HG02642 (cell line): Measurements from ENCODE around the gene RALGDS.

Experiments
- ATAC-seq: cut with Tn5 transposase; IDR thresholded peaks from one replicate; pipeline ENCODE4 v1.9.1; 2021; ENCODE audit warnings: mild to moderate bottlenecking; ENCODE audit not compliant: unreplicated experiment, poor library complexity

RALGDS gene

DNA sequence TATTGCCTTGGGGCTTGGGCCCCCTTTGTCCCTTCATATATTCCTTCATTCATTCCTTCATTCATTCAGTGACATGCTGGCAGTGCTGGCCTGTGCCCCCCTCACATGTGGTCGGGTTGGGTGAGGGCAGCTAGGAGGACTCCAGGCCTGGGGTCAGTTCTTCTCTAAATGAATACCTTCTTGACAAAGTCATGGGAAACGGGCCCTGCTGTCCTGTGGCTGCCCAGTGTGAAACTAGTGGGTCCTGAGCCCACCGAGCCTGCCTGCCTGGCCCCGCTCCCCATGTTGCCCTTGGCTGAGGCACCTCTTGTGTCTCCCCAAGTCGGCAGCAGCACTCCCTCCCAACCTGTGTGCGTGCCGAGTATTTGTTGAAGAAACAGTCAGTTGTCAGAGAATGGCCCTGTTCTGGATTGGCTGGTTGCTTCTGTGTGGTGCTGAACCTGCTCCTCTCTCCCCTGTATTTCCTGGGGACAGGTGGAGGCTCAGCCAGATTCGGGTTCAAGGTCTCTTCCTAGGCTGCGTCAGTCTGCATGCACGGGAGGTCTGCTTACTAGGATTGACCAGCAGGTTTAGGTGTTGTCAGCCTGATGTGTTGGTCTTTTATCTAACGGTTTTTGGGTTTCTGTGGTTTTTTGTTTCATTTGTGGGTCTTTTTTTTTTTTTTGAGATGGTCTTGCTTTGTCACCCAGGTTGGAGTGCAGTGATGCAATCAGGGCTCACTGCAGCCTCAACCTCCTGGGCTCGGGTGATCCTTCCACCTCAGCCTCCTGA, 62.3 kb downstream of the RALGDS start:
- ATAC-seq: no peak

DNA sequence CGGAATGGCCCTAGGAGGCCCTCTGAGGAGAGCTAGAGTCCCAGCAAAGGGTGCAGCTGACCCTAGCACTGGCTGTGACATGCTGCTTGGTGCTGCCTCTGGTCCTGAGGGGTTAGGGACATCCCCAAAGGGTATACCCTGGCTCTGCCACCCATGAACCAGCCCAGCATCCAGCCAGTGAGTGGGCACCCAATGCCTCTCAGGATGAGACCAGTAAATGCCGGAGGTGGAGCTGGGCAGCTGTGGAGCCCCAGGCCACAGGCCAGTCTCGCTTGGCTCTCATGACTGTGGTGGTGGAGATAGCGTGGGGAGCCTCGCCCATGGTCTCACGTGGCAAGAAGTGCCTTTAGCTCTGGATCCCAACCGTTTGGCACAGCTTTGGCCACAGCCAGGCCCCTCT, 63.0 kb downstream of the RALGDS start:
- ATAC-seq: no peak

DNA sequence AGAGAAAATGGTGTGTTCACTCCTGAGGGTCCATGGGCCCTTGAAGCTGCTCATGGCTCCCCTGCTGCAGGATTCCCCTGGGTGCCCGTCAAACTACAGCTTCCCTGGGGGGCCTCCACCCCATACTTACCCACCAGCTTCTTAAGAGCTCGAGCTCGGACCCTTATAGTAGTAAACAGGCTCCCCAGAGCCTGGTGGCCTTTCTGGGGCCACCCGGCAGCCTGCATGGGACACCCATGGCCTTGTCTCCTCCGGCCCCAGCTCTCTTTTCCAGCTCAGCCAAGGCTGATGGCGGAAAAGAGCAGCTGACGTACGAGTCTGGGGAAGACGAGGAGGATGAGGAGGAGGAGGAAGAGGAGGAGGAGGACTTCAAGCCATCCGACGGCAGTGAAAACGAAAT, 63.5 kb downstream of the RALGDS start:
- ATAC-seq: no peak

DNA sequence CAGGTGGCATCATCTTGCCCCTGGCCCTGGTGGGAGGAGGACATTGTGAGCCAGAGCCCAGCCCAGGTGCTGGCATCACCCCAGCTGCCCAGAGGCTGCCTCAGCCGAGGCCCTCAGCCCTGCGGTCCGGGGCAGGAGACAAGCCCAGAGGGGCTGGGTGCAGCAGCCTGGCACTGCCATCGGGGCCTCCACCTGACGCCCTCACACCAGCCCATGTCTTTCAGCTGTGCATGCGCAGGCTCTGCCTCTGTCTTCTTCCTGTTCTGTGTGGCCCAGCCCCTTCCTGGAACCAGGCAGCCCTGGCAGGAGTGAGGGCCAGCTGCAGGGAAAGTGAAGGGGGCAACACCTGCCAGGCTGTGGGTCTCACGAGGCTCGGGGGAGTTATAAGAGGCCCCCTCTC, 64.0 kb downstream of the RALGDS start:
- no peak for ATAC-seq

DNA sequence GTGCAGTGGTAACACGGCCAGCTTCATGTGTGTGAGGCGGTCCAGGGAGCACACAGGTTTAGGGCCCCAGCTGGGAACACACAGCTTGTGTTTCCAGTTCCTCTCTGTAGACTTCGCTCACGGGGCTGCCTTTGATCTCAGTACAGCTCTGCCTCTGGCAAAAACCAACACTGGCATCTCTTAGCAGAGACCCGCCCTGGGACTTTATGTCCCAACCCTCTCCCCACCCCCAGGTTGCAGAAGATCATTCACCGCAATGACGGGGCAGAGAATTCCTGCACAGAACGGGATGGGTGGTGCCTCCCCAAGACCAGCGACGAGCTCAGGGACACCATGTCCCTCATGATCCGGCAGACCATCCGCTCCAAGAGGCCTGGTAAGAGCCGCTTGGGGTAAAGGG, 64.5 kb downstream of the RALGDS start:
- no peak for ATAC-seq

DNA sequence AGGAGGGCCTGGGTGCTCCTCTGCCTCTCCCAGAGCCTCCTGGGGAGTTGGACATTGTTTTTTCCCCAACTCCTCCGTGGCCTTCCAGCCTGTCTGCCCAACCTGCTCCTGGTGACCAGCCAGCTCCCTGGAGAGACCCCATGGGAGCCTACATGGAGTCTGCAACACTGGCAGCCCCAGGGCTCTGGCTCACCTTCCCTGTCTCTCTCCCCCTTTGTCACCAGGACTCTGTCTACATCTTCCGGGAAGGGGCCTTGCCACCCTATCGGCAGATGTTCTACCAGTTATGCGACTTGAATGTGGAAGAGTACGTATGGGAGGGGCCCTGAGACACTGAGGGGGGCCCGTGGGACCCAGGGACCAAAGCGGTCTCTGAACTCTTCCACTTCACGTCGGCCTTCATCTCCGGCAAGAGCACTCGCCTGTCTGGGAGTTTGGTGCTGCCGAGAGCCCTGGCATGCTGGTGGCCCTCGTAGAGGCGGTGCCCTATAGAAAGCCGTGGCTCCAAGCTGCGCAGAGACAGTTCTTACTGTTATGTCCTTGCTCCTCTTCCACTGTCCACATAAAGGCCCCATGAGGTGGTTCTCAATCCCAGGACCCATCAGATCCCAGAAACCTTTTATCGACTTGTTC, 65.1 kb downstream of the RALGDS start:
- ATAC-seq: no peak

DNA sequence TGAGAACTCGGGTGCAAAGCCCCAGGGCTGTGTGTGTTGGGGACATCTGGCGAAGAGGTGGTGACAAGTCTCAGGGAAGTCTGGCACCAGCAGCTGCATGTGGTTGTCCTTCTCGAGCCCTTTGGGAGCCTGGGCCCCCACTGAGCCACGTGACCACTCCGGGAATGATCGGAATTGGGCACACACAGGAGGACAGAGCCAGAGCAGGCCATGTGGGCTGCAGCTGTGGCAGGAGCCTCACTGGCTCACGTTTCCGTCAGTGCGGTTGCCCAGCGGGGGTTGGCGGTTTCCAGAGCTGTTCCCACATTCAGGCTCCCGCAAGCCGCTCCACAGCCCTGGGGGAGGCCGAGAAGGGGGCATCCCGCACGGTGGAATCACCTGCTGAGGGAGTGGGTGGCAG, 66.1 kb downstream of the RALGDS start:
- no peak for ATAC-seq

DNA sequence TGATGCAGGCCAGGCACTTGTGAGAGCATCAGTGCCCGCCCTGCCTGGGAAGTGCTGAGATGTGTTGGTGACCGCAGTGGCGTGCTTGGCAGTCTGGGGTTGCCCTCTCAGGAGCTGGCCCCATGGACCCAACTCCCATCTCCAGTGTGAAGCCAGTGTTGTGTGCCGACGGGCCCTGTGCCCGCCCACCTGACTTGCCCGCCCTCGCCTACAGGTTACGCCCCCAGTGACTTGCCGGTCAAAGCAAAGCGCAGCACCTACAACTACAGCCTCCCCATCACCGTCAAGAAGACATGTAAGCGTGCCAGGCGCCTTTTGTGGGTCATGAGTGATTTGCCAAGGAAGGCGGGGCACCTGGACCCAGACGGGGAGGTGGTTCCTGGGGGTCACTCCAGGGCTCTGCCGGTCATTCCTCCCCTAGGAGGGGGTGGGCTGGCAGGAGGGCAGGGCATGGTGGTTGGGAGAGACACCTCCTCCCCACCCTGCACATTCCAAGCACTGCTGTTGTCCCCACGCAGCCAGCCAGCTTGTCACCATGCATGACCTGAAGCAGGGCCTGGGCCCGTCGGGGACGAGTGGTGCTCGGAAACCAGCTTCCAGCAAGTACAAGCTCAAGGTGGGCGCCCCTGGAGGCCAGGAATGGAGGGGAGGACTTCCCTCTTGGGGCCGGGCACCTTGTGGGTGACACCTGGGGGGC, 66.7 kb downstream of the RALGDS start:
- ATAC-seq: no peak

DNA sequence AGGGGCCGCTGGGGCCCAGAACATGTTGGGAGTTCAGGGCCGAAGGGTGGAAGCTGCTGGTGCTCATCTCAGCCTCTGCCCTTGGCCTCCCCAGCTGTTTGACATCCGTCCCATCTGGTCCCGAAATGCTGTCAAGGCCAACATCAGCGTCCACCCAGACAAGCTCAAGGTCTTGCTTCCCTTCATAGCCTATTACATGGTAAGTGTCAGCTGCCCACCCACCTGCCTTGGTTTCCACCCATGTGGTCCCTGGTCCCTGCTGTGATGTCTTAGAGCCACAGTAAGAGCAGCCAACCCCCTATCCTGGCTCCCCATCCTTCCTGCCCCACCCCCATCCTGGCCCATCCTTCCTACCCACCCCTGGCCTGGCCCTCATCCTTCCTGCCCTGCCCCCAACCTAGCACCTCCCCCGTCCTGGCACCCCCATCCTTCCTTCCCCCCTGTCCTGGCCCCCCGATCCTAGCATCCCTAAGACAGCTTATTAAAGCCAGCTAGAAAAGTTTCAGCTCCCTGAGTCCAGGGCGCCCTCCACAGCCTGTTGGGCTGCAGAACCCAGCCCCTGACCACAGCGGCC, 69.0 kb downstream of the RALGDS start:
- no peak for ATAC-seq

DNA sequence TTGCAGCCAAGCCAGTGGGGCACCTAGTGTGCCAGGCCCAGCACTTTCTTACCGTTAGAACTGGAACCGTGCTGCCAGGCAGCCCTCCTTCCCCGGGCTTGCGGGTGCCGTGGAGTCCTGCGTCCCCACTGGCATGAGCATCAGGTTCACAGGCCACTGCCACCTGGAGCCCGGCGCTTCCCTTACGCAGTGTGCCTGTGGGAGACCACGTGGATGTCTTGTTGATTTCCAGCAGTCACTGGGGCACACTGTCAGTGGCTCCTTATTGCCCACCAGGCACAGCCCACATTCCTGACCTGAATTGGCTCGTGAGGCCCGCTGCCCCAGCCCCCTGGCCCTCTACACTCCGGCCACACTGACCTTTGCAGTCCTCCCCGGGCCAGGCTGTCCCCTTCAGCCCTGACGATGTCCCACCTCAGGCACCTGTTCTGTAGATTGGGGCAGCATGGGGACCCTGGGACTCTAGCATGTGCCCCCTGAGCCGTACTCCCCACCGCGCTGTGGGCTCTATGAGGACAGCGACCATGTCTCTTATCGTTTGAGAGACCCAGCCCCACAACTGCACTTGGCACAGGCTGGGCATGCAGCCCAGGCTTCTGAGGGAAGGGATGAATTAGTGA, 69.6 kb downstream of the RALGDS start:
- ATAC-seq: no peak

DNA sequence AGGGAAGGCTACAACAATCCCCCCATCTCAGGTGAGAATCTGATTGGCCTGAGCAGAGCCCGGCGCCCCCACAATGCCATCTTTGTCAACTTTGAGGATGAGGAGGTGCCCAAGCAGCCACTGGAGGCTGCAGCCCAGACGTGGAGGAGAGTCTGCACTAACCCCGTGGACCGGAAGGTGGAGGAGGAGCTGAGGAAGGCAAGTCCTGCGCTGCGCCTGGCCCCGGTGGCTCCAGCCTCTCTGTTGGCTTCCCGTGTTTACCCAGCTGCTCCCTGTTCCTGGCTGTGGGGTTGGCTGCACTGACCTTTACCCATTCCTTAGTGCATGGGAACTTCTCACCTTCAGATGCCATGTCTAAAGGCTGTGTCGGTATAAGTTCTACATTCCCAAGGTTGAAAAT, 70.3 kb downstream of the RALGDS start:
- ATAC-seq: no peak

DNA sequence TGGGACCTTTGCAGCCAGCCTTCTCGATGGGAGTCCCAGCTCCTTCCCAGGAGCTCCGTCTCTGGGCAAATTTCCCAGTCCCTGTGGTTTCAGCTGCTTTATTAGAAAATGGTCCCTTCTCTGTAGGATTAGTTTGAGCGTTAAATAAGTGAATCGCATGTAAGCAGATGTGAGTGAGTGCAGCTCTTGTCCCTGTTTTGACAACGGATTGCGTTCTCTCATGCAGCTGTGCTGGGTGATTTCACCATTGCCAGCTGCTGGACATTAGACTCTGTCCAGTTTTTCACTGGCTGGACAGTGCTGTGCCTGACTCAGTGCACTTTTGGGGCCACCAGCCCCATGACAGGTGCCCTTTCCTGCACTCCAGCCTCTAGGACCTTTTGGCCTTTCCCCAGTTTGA, 70.9 kb downstream of the RALGDS start:
- no peak for ATAC-seq

DNA sequence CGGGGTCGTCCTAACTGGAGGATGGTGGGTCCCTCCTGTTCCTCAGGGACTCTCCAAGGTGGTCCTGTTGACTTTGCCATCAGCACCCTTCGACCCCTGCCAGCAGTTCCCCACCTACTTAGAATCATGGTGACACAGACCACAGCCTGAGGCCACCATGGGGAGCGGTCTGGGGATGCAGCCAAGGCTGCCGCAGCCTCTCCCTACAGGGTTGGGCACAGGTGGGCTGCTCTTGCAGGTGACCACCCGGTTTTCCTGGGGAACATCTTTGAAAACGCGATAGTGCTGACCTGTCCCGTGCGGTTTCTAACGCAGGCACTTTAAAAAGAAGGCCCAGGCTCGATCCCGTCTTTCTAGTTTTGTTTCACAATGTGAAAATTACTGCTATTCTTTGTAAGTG, 72.0 kb downstream of the RALGDS start:
- ATAC-seq: no peak

DNA sequence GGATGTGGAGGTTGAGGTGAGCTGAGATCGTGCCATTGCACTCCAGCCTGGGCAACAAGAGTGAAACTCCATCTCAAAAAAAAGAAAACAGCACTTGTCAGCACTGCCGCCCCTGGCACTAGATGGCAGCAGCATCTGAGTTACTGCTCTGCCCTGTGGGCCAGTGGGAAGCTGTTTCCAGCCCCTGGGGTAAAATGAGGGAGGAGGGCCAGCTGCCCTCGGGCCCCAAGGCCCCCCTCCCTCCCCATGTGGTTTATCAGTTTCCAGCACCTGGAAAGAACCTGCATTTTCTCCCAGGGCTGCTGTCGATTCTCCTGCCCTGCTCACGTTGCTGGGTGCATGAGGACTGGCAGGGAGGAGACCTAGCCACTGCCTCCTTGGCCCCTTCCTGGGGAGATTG, 72.4 kb downstream of the RALGDS start:
- no peak for ATAC-seq
